Endothelial cell of umbilical vein (primary cell): ENCODE results near the gene ARHGEF33. TPM values are rescaled to one million over a fixed set of nuclear protein-coding genes. Genes with fewer than 3 reads are reported as not detected.

ENCODE experiments used
- BruUV-seq: library from RNA; stranded (reverse); fragments of 400-500 nt; replicated peaks from 2 replicates; lab custom pipeline; 2021; lab: Mats Ljungman, UMichigan
- CTCF ChIA-PET: fragments of 300-600, 350-600 bp; sonication (Branson Sonifier 250); formaldehyde crosslinking; loops from one replicate; lab custom pipeline; 2021; ENCODE audit warnings: antibody characterized with exemption, inconsistent platforms; lab: Charles Lee
- POLR2A ChIA-PET: fragments of 300-600, 350-600 bp; sonication (Branson Sonifier 250); formaldehyde crosslinking; loops from one replicate; lab custom pipeline; 2021; ENCODE audit warnings: antibody characterized with exemption, inconsistent platforms; lab: Charles Lee
- DNase-seq: peaks from one replicate; pipeline ENCODE4 v3.0.0-alpha.2; 2011; ENCODE audit warnings: low read depth, low spot score
- FAIRE-seq: peaks from 2 replicates; lab custom pipeline; 2011; peaks lifted over from hg19 to GRCh38; lab: Jason Lieb, UNC
- H2AFZ ChIP-seq: 2 replicates; pipeline ENCODE4 v1.6.0; 2012; ENCODE audit warnings: low read depth, low read length, control low read depth, inconsistent platforms
- H3K27ac ChIP-seq: 2 replicates; pipeline ENCODE4 v1.5.1; 2011; ENCODE audit warnings: low read depth, mild to moderate bottlenecking, control low read depth, low read length, moderate library complexity; ENCODE audit not compliant: insufficient read depth
- H3K27me3 ChIP-seq, 2 experiments: 2 replicates each; pipeline versions ENCODE4 v1.6.0 to v1.6.1; 2011; ENCODE audit warnings: low read length in 2 of 2, mixed read lengths in 1 of 2; ENCODE audit not compliant: control insufficient read depth in 2 of 2, insufficient read depth in 2 of 2
- H3K36me3 ChIP-seq, 2 experiments: 2 replicates in 1 of 2; 3 replicates in 1 of 2; pipeline ENCODE4 v1.5.1; 2011; ENCODE audit warnings: low read length in 2 of 2, mild to moderate bottlenecking in 1 of 2, moderate library complexity in 1 of 2; ENCODE audit not compliant: control insufficient read depth in 2 of 2, insufficient read depth in 2 of 2; ENCODE audit errors: extremely low read depth in 1 of 2
- H3K4me1 ChIP-seq: 3 replicates; pipeline ENCODE4 v1.5.1; 2011; ENCODE audit warnings: mild to moderate bottlenecking, low read length; ENCODE audit not compliant: control insufficient read depth, insufficient read depth; ENCODE audit errors: extremely low read depth
- H3K4me2 ChIP-seq: 2 replicates; pipeline ENCODE4 v1.6.1; 2011; ENCODE audit warnings: low read length, control low read depth, mixed read lengths; ENCODE audit not compliant: insufficient read depth
- H3K4me3 ChIP-seq, 3 experiments: fragments of 200-600 bp in 1 of 3; sonication (generic), shearing (Covaris generic) in 1 of 3; replicated peaks in 1 of 3; 2 replicates each; pipeline ENCODE4 v1.5.1; 2011 to 2016; ENCODE audit warnings: control low read depth in 3 of 3, low read length in 3 of 3, mild to moderate bottlenecking in 2 of 3, inconsistent platforms in 1 of 3, low read depth in 1 of 3, moderate library complexity in 1 of 3; ENCODE audit not compliant: insufficient read depth in 1 of 3
- H3K79me2 ChIP-seq: 2 replicates; pipeline ENCODE4 v1.6.0; 2012; ENCODE audit warnings: low read length, inconsistent platforms; ENCODE audit not compliant: control insufficient read depth, insufficient read depth
- H3K9ac ChIP-seq: replicated peaks from 2 replicates; pipeline ENCODE3; 2011; ENCODE audit warnings: low read length, control low read depth; ENCODE audit not compliant: insufficient read depth; ENCODE audit errors: extremely low read depth
- H3K9me1 ChIP-seq: replicated peaks from 3 replicates; pipeline ENCODE4 v1.6.0; 2011; ENCODE audit warnings: mild to moderate bottlenecking, low read length; ENCODE audit not compliant: control insufficient read depth, insufficient read depth; ENCODE audit errors: extremely low read depth
- H3K9me3 ChIP-seq: replicated peaks from 2 replicates; pipeline ENCODE4 v1.5.1; 2012; ENCODE audit warnings: low read length, inconsistent platforms; ENCODE audit not compliant: control insufficient read depth, insufficient read depth
- H4K20me1 ChIP-seq: replicated peaks from 2 replicates; pipeline ENCODE3; 2011; ENCODE audit warnings: mild to moderate bottlenecking, low read length; ENCODE audit not compliant: control insufficient read depth, insufficient read depth; ENCODE audit errors: extremely low read depth
- EZH2 ChIP-seq: IDR thresholded peaks from 2 replicates; pipeline ENCODE4 v1.6.1; 2012; ENCODE audit warnings: borderline replicate concordance, low read depth, mild to moderate bottlenecking, moderate library complexity, low read length, inconsistent platforms; ENCODE audit not compliant: severe bottlenecking
- FOS ChIP-seq: IDR thresholded peaks from 2 replicates; pipeline ENCODE4 v1.6.1; 2011; ENCODE audit warnings: mild to moderate bottlenecking, low read length, moderate library complexity, borderline replicate concordance; ENCODE audit not compliant: insufficient read depth
- GATA2 ChIP-seq: IDR thresholded peaks from 2 replicates; pipeline ENCODE4 v1.7.0; 2011; ENCODE audit warnings: low read depth, mild to moderate bottlenecking, moderate library complexity, mixed read lengths, low read length; ENCODE audit not compliant: insufficient read length, insufficient read depth
- JUN ChIP-seq: IDR thresholded peaks from 2 replicates; pipeline ENCODE4 v1.6.1; 2011; ENCODE audit warnings: borderline replicate concordance, low read depth; ENCODE audit not compliant: insufficient read length, insufficient read depth
- MYC ChIP-seq: IDR thresholded peaks from one replicate; pipeline ENCODE4 v1.6.1; 2011; ENCODE audit warnings: mild to moderate bottlenecking, low read depth, low read length
- POLR2A ChIP-seq: IDR thresholded peaks from 2 replicates; pipeline ENCODE4 v1.6.1; 2012; ENCODE audit warnings: low read depth, mild to moderate bottlenecking, control low read depth, low read length
- POLR2AphosphoS5 ChIP-seq: IDR thresholded peaks from 2 replicates; pipeline ENCODE4 v1.6.1; 2012; ENCODE audit warnings: low read depth, mild to moderate bottlenecking, control low read depth, low read length, moderate library complexity; ENCODE audit not compliant: insufficient read depth
- dilution Hi-C: fragments of 300-500 bp; cut with MboI; formaldehyde crosslinking; loops from one replicate; pipeline ENCODE4 v1.15.0; 2019; ENCODE audit warnings: low sequenced_read_pairs; ENCODE audit not compliant: extremely low pct_ligation_motif_present
- intact Hi-C: fragments of 100-400 bp; cut with micrococcal nuclease; formaldehyde crosslinking; loops from one replicate; pipeline ENCODE4 v1.10.0; 2022
- polyA plus RNA-seq, 4 experiments: library from polyadenylated mRNA; depleted of rRNA in 3 of 4; stranded (reverse) in 3 of 4; unstranded in 1 of 4; fragments of >200 nt; gene quantifications; 2 replicates each; pipeline versions ENCODE4 v1.2.1 to v1.2.3, GENCODE V29; 2011 to 2012; ENCODE audit warnings: missing spikeins in 1 of 4
- total RNA-seq: library from RNA; stranded (reverse); gene quantifications from 2 replicates; pipeline ENCODE4 v1.2.3, GENCODE V29; 2021
- TF ChIP-seq, protein P1 (sequence below), 2 donors: IDR thresholded peaks; 1 replicate in 1 of 2; 2 replicates in 1 of 2; pipeline ENCODE4 v1.5.1; 2011; ENCODE audit warnings: low read length in 2 of 2, mild to moderate bottlenecking in 2 of 2, moderate library complexity in 2 of 2, control low read depth in 1 of 2, inconsistent platforms in 1 of 2, low read depth in 1 of 2; ENCODE audit not compliant: insufficient read depth in 1 of 2; ENCODE audit errors: extremely low read depth in 1 of 2
- TF ChIP-seq, protein P2 (sequence below): IDR thresholded peaks from 2 replicates; pipeline ENCODE4 v1.6.1; 2011; ENCODE audit not compliant: insufficient read depth, insufficient read length

Gene ARHGEF33
- total and polyA plus RNA-seq, 2 donors (not counting 3 experiments of a cell fraction or from before 2014, with no cell fraction given) = 0.15 to 0.18 TPM

DNA sequence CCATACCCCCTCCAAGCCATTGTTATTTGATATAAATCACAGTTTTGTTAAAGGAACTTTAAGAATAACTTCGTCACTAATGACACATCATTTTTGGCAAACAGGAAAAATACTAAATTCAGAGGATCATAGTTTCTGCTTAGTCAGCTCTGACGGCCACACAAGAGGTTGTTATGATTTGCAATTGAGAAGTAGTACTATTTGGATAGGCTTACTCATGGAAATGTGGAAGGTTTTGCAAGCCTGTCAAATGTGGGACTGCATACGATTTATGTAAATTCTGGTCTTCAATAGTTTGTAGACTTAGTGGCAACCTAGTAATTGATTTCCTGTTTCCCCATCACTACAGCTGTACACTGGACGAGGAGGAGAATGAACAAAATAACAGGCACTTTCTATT, 108.1 kb downstream of the ARHGEF33 start:
- ChIA-PET CTCF (interaction anchor here (0.5 to 1.5 kb wide), 4 partner anchors 10 to 529 kb away, joined by 3 to 5 read pairs (median 4); no protein-coding TSS in a partner anchor), POLR2A (no interaction called here)
- peak overlapping the region; percentile 59 for H3K4me2 ChIP-seq
- DNase-seq (peak; percentile 88), FAIRE-seq (peak; percentile 80)
- no peaks in the 10 kb centered on the region for H3K9me3 ChIP-seq
- no peak overlapping the region for H3K4me3 ChIP-seq
- dilution Hi-C loops (no loop called here), intact Hi-C loops (no loop called here)
- H3K36me3 ChIP-seq = peaks cover 5 to 9% of the 10 kb centered on the region in 2 experiments
- TF ChIP-seq, protein P1, sequence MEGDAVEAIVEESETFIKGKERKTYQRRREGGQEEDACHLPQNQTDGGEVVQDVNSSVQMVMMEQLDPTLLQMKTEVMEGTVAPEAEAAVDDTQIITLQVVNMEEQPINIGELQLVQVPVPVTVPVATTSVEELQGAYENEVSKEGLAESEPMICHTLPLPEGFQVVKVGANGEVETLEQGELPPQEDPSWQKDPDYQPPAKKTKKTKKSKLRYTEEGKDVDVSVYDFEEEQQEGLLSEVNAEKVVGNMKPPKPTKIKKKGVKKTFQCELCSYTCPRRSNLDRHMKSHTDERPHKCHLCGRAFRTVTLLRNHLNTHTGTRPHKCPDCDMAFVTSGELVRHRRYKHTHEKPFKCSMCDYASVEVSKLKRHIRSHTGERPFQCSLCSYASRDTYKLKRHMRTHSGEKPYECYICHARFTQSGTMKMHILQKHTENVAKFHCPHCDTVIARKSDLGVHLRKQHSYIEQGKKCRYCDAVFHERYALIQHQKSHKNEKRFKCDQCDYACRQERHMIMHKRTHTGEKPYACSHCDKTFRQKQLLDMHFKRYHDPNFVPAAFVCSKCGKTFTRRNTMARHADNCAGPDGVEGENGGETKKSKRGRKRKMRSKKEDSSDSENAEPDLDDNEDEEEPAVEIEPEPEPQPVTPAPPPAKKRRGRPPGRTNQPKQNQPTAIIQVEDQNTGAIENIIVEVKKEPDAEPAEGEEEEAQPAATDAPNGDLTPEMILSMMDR (IDR thresholded peaks at IDR 0.05; ENCODE audit: extremely low read depth in 1 of 2, insufficient read depth in 1 of 2, low read depth in 1 of 2, low read length in 2 of 2) = no peak
- peak; percentile 31 for TF ChIP-seq JUN
- no peak for TF ChIP-seq EZH2
- peak; percentile 25 for TF ChIP-seq FOS
- no peak for TF ChIP-seq POLR2AphosphoS5
- no peak for TF ChIP-seq MYC
- TF ChIP-seq, protein P2, sequence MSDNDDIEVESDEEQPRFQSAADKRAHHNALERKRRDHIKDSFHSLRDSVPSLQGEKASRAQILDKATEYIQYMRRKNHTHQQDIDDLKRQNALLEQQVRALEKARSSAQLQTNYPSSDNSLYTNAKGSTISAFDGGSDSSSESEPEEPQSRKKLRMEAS = no peak
- TF ChIP-seq POLR2A = no peak
- no peak for TF ChIP-seq GATA2
- no peaks in the 10 kb centered on the region for H4K20me1 ChIP-seq
- no peaks in the 10 kb centered on the region for H3K79me2 ChIP-seq
- H3K27me3 ChIP-seq = no peaks in the 10 kb centered on the region
- peak overlapping the region; percentile 48 for H3K27ac ChIP-seq
- no TSS peak for BruUV-seq
- H2AFZ ChIP-seq = no peak overlapping the region
- H3K9me1 ChIP-seq = no peaks in the 10 kb centered on the region
- H3K4me1 ChIP-seq = peaks cover 8% of the 10 kb centered on the region
- H3K9ac ChIP-seq = no peak overlapping the region
